ENCODE measurements around the gene AMACR. TPM values are rescaled to one million over a fixed set of nuclear protein-coding genes. Genes with fewer than 3 reads are reported as not detected.

The AMACR gene
- total and polyA plus RNA-seq, 2 of the 13 experiments (the other 11 are each of a cell fraction or from before 2014, with no cell fraction given), result 8.9 to 19.7 TPM

DNA sequence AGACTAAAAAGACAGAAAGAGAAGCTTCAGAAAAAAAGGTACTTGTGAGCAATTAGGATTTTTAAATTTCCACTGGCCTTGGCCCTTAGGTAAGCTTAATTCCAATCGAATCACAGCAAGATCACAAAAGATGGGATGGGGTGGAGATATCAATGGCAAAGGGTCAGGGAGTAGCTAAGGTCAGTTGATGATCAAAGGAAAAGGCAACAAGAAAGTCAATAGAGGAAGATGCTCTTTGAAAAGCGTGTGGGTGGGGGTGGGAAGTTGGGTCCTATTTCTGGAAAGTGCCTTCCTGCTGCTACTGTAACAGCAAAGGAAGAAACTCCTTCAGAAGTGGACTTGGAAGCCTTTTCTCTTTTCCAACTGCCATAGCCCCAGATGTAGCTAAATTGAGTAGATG, 27.9 kb upstream of the AMACR start (continued):
- TF ChIP-seq, protein P1, sequence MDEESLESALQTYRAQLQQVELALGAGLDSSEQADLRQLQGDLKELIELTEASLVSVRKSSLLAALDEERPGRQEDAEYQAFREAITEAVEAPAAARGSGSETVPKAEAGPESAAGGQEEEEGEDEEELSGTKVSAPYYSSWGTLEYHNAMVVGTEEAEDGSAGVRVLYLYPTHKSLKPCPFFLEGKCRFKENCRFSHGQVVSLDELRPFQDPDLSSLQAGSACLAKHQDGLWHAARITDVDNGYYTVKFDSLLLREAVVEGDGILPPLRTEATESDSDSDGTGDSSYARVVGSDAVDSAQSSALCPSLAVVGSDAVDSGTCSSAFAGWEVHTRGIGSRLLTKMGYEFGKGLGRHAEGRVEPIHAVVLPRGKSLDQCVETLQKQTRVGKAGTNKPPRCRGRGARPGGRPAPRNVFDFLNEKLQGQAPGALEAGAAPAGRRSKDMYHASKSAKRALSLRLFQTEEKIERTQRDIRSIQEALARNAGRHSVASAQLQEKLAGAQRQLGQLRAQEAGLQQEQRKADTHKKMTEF (CRISPR knock-in tag; IDR thresholded peaks at IDR 0.05), result 0 out of 2 replicates have a peak, but pooled peaks have one; percentile 45
- TF ChIP-seq SETDB1 (CRISPR knock-in tag; IDR thresholded peaks at IDR 0.05; ENCODE audit: borderline replicate concordance) (no peak), MAFG (CRISPR knock-in tag; IDR thresholded peaks at IDR 0.05) (no peak), STAT5B (CRISPR knock-in tag; IDR thresholded peaks at IDR 0.05) (no peak), NCOA2 (CRISPR knock-in tag; IDR thresholded peaks at IDR 0.05) (peak; percentile 86), ZNF674 (CRISPR knock-in tag; IDR thresholded peaks at IDR 0.05; ENCODE audit: low read depth) (no peak), ZNF431 (CRISPR knock-in tag; IDR thresholded peaks at IDR 0.05; ENCODE audit: borderline replicate concordance, low read depth) (no peak), FIP1L1 (IDR thresholded peaks at IDR 0.05; ENCODE audit: borderline replicate concordance, insufficient read depth, low read depth, low read length) (no peak), PITX1 (CRISPR knock-in tag; IDR thresholded peaks at IDR 0.05) (0 out of 2 replicates have a peak, but pooled peaks have one; percentile 50), SOX5 (CRISPR knock-in tag; IDR thresholded peaks at IDR 0.05; ENCODE audit: borderline replicate concordance) (peak; percentile 78; the same call in 1 of the 2 replicates), TCF7 (IDR thresholded peaks at IDR 0.05; ENCODE audit: low read depth) (peak; percentile 96), KDM1A (CRISPR knock-in tag; IDR thresholded peaks at IDR 0.05) (peak; percentile 67; the same call in 1 of the 2 replicates), SAP130 (CRISPR knock-in tag; IDR thresholded peaks at IDR 0.05; ENCODE audit: low read depth) (peak; percentile 65), TEAD2 (CRISPR knock-in tag; IDR thresholded peaks at IDR 0.05) (no peak)
- TF ChIP-seq, protein P2, sequence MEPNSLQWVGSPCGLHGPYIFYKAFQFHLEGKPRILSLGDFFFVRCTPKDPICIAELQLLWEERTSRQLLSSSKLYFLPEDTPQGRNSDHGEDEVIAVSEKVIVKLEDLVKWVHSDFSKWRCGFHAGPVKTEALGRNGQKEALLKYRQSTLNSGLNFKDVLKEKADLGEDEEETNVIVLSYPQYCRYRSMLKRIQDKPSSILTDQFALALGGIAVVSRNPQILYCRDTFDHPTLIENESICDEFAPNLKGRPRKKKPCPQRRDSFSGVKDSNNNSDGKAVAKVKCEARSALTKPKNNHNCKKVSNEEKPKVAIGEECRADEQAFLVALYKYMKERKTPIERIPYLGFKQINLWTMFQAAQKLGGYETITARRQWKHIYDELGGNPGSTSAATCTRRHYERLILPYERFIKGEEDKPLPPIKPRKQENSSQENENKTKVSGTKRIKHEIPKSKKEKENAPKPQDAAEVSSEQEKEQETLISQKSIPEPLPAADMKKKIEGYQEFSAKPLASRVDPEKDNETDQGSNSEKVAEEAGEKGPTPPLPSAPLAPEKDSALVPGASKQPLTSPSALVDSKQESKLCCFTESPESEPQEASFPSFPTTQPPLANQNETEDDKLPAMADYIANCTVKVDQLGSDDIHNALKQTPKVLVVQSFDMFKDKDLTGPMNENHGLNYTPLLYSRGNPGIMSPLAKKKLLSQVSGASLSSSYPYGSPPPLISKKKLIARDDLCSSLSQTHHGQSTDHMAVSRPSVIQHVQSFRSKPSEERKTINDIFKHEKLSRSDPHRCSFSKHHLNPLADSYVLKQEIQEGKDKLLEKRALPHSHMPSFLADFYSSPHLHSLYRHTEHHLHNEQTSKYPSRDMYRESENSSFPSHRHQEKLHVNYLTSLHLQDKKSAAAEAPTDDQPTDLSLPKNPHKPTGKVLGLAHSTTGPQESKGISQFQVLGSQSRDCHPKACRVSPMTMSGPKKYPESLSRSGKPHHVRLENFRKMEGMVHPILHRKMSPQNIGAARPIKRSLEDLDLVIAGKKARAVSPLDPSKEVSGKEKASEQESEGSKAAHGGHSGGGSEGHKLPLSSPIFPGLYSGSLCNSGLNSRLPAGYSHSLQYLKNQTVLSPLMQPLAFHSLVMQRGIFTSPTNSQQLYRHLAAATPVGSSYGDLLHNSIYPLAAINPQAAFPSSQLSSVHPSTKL (CRISPR knock-in tag; IDR thresholded peaks at IDR 0.05), result peak; percentile 93
- TF ChIP-seq, protein P3, sequence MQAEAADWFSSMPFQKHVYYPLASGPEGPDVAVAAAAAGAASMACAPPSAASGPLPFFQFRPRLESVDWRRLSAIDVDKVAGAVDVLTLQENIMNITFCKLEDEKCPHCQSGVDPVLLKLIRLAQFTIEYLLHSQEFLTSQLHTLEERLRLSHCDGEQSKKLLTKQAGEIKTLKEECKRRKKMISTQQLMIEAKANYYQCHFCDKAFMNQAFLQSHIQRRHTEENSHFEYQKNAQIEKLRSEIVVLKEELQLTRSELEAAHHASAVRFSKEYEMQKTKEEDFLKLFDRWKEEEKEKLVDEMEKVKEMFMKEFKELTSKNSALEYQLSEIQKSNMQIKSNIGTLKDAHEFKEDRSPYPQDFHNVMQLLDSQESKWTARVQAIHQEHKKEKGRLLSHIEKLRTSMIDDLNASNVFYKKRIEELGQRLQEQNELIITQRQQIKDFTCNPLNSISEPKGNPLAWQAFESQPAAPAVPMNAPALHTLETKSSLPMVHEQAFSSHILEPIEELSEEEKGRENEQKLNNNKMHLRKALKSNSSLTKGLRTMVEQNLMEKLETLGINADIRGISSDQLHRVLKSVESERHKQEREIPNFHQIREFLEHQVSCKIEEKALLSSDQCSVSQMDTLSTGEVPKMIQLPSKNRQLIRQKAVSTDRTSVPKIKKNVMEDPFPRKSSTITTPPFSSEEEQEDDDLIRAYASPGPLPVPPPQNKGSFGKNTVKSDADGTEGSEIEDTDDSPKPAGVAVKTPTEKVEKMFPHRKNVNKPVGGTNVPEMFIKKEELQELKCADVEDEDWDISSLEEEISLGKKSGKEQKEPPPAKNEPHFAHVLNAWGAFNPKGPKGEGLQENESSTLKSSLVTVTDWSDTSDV (CRISPR knock-in tag; IDR thresholded peaks at IDR 0.05), result no peak
- TF ChIP-seq, protein P4, sequence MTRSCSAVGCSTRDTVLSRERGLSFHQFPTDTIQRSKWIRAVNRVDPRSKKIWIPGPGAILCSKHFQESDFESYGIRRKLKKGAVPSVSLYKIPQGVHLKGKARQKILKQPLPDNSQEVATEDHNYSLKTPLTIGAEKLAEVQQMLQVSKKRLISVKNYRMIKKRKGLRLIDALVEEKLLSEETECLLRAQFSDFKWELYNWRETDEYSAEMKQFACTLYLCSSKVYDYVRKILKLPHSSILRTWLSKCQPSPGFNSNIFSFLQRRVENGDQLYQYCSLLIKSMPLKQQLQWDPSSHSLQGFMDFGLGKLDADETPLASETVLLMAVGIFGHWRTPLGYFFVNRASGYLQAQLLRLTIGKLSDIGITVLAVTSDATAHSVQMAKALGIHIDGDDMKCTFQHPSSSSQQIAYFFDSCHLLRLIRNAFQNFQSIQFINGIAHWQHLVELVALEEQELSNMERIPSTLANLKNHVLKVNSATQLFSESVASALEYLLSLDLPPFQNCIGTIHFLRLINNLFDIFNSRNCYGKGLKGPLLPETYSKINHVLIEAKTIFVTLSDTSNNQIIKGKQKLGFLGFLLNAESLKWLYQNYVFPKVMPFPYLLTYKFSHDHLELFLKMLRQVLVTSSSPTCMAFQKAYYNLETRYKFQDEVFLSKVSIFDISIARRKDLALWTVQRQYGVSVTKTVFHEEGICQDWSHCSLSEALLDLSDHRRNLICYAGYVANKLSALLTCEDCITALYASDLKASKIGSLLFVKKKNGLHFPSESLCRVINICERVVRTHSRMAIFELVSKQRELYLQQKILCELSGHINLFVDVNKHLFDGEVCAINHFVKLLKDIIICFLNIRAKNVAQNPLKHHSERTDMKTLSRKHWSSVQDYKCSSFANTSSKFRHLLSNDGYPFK (CRISPR knock-in tag; IDR thresholded peaks at IDR 0.05; ENCODE audit: borderline replicate concordance), result no peak
- TF ChIP-seq, protein P5, sequence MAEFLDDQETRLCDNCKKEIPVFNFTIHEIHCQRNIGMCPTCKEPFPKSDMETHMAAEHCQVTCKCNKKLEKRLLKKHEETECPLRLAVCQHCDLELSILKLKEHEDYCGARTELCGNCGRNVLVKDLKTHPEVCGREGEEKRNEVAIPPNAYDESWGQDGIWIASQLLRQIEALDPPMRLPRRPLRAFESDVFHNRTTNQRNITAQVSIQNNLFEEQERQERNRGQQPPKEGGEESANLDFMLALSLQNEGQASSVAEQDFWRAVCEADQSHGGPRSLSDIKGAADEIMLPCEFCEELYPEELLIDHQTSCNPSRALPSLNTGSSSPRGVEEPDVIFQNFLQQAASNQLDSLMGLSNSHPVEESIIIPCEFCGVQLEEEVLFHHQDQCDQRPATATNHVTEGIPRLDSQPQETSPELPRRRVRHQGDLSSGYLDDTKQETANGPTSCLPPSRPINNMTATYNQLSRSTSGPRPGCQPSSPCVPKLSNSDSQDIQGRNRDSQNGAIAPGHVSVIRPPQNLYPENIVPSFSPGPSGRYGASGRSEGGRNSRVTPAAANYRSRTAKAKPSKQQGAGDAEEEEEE (CRISPR knock-in tag; IDR thresholded peaks at IDR 0.05; ENCODE audit: borderline replicate concordance), result no peak
